ENCODE data around the gene C15orf40.

Gene C15orf40

GRCh38 chr15:82978438-82978837 is 33.0 kb downstream of the C15orf40 start:
- H3K4me3 ChIP-seq (ENCODE audit: low read length): no peak overlapping the region
- no peak for DNase-seq (ENCODE audit: low read depth)
- TF ChIP-seq CTCF (conservative IDR thresholded peaks at IDR 0.05; ENCODE audit: low read depth, low read length): no peak

GRCh38 chr15:82977076-82977475 is 34.4 kb downstream of the C15orf40 start:
- TF ChIP-seq CTCF (conservative IDR thresholded peaks at IDR 0.05; ENCODE audit: low read depth, low read length): no peak
- no peak overlapping the region for H3K4me3 ChIP-seq (ENCODE audit: low read length)
- no peak for DNase-seq (ENCODE audit: low read depth)

GRCh38 chr15:82972990-82973389 is 38.4 kb downstream of the C15orf40 start:
- H3K4me3 ChIP-seq (ENCODE audit: low read length): no peak overlapping the region
- TF ChIP-seq CTCF (conservative IDR thresholded peaks at IDR 0.05; ENCODE audit: low read depth, low read length): no peak
- no peak for DNase-seq (ENCODE audit: low read depth)

GRCh38 chr15:82971218-82971984 is 40.0 kb downstream of the C15orf40 start:
- no peak for DNase-seq (ENCODE audit: low read depth)
- H3K4me3 ChIP-seq (ENCODE audit: low read length): no peak overlapping the region
- TF ChIP-seq CTCF (conservative IDR thresholded peaks at IDR 0.05; ENCODE audit: low read depth, low read length): no peak

- no peak overlapping the region for H3K4me3 ChIP-seq (ENCODE audit: low read length)
- TF ChIP-seq CTCF (conservative IDR thresholded peaks at IDR 0.05; ENCODE audit: low read depth, low read length): no peak
- no peak for DNase-seq (ENCODE audit: low read depth)
Measured at GRCh38 chr15:82970696-82971095, 40.7 kb downstream of the C15orf40 start.

- no peak overlapping the region for H3K4me3 ChIP-seq (ENCODE audit: low read length)
- DNase-seq (ENCODE audit: low read depth): no peak
- no peak for TF ChIP-seq CTCF (conservative IDR thresholded peaks at IDR 0.05; ENCODE audit: low read depth, low read length)
Measured at GRCh38 chr15:82970078-82970686, 41.3 kb downstream of the C15orf40 start.

- no peak overlapping the region for H3K4me3 ChIP-seq (ENCODE audit: low read length)
- TF ChIP-seq CTCF (conservative IDR thresholded peaks at IDR 0.05; ENCODE audit: low read depth, low read length): no peak
- no peak for DNase-seq (ENCODE audit: low read depth)
Measured at GRCh38 chr15:82969353-82969752, 42.1 kb downstream of the C15orf40 start.

All from retinal pigment epithelial cell (primary cell).